GM18520 (cell line): ENCODE data around the gene XG.
"Not testable (repeated sequence)": the region's sequence is repeated elsewhere in the genome, so short reads cannot be mapped to it uniquely, and the experiment has no call there.

ENCODE experiments used
- ATAC-seq: cut with Tn5 transposase; IDR thresholded peaks from one replicate; pipeline ENCODE4 v1.9.1; 2021; ENCODE audit not compliant: unreplicated experiment

The XG gene

DNA sequence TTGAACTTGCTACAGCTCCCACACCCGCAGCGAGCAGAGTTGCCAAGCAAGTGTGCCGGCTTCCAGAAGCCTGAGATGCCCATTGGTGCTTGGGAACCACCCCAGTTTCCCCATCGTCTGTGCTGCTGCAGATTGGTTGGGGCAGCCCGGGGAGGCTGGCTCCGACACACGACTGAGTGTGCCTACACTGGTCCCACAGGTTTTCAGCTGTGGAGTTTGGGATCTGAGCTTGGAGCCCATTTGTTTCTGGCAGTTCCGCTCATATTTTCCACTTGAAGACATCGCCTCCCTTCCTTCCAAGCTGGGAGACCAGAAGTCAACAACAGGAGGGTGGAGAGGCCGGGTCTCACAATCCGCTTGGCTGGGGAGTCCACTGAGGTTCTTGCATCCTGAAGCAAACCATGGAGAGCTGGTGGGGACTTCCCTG is at the start of gene XG:
Gene XG (plus strand): TSS at position 167 of the 427 bp plus-strand sequence. CDS start 235 bp downstream, at position 402.
- not testable (repeated sequence) for ATAC-seq

DNA sequence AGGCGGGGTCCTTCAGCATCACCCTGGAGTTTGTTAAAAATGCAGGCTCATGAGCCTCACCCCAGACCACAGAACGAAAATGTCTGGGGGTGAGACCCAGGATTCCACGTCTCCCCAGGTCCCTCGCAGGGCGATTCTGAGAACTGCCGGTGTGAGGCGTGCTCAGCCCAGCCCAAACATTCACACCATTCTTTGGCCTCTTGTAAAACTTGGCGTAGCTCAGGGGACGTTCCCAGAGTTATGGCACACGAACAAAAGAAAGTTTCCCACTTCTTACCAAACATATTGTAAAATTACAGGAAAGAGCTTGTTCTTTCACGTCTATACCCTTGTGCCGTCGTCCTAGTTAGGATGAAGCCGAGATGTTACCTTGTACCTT is 47.9 kb upstream of the XG start:
- ATAC-seq, result no peak

DNA sequence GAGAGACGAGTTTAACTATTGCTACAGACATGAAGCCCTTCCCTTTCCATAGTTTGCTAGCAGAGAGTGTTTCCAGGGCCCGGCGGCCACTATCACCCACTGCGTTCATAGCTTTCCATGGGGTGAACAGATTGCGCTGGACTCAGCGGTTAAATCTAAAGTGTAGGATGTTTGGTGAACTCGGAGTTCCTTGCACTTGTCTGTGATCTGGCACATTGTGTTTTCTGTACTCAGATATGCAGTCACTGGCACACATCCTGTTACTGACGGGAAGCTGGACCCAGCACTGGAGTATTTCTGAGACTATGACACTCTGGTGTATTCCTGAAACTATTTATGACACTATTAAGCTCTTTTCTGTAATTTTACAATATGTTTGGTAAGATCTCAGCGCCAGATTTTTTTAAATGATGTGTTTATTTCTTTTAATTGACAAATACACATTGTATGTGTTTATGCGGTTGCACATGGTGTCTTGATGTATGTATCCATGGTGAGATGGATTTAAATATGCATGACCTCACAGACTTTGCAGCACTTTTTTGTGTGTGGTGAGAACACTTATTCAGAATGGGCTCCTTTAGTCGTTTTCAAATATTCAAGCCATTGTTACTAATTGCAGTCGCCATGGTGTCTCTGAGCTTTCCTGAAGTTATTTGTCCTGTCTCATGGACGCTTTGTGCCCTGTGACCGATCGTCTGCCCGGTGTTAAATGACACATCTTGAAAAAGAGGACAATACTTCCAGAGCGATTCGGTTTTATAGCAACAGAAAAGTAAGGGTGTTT is 46.6 kb upstream of the XG start:
- no peak for ATAC-seq

DNA sequence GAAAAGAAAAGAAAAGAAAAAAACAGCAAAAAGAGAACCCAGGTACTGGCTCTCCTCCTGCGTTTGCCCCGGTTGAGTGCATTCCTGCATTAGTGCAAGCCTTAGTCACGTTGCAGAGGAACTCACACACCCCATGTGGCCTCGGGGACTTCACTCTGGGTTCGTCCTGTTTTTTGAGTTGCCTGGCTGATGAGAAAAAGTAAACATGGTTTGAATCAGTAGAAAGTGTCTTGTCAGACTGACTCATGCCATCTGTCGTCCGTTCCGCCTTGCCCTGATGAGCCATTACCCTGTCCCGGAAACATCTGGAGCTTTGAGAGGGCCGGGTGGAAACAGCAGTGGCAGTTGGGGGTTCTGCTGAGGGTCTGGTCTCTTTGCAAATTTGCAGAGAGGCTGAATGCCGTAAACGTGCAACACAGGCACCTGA is 44.5 kb upstream of the XG start:
- ATAC-seq, result peak; percentile 84

GRCh38 chrX:2708021-2708420 is 43.8 kb upstream of the XG start:
- ATAC-seq, result no peak

GRCh38 chrX:2708592-2709188 is 43.1 kb upstream of the XG start:
- ATAC-seq, result no peak

GRCh38 chrX:2709556-2709955 is 42.3 kb upstream of the XG start:
- ATAC-seq, result no peak

GRCh38 chrX:2710041-2710840 is 41.6 kb upstream of the XG start:
- ATAC-seq, result no peak

DNA sequence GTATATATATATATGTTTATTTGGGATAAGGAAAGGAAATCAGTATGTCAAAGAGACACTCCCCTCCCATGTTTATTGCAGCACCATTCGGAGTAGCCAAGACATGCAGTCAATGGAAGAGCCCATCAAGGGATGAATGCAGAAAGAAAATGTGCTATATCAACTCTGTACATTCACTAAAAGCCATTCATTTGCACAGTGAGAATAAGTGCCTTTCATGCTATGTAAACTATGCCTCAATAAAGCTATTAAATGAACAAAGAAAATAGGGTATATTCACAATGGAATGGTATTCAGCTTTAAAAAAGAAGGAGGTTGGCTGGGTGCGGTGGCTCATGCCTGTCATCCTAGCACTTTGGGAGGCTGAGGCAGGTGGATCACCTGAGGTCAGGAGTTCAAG is 40.4 kb upstream of the XG start:
- ATAC-seq, result no peak

- ATAC-seq, result no peak
These were observed 39.4 kb upstream of the XG start for GRCh38 chrX:2712428-2712827.

DNA sequence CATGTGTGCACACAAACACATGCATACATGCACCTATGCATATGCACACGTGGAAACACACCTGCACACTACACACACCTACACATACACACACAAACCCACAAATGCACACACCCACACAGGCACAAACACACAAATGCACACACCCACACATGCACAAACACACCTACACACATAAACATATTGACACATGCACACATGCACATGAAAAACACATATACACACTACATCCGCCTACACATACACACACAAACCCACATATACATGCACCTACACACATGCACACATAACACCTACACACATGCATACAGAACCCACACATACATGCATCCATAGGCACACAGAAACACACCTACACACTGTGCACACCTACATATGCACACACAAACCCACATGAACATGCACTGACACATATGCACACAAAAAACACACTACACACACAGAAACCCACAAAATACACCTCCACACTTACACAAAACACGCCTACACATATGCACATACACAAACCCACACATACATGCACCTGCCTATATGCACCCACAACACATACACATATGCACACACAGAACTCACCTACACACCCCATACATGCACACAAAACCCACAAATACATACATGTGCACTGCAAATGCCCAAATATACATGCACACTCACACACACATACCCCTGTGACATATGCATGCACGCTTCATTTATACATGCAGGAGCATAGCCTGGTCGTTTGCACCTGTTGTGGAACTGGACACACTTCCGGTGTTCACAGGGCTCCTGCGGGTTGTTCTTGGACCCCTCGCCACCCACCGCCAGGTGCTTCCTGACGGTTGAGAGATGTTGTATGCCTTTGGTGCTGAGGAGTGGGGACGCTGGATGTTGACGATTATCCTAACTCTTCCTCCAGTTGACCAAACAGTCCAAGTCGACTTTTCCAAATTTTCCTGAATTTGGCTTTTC is 38.7 kb upstream of the XG start:
- no peak for ATAC-seq

GRCh38 chrX:2714551-2714950 is 37.3 kb upstream of the XG start:
- no peak for ATAC-seq

DNA sequence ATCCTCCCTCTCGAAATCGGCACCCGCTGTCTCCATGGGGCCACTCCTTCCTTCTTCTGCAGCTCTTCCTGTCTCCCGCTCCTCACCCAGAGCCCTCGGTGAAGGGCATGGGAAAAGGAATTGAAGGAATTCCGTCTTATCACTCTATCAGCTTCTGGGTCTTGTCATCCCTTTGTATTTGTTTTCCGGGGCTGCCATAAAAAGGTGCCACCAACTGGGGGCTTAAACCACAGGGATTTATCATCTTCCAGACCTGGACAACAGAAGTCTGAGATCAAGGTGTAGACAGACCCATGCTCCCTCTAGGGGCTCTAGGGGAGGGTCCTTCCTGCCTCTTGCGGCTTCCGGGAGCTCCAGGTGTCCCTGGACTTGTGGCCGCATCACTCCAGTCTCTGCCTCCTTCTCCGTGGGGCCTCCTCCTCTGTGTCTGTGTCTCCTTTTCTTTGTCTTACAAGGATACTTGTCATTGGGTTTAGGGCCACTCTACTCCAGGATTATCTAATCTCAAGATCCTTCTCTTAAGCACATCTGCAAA is 36.7 kb upstream of the XG start:
- ATAC-seq, result no peak

DNA sequence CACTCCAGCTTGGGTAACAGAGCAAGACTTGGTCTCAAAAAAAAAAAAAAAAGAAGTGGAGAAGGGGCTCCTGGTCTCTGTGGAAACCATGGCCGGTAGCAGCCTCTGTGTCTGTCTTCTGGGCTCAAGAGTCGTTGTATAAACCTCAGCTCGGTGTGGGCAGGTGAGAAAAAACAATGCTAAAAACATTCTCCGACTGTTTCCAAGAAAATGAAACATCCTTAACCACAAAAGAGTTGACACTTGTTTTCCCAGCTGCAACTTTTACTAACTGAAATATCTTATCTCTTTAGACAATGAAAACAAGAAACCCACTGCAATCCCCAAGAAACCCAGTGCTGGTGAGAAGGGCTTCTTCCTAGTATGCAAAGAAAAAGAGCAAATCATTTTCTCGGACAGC is 34.5 kb upstream of the XG start:
- no peak for ATAC-seq

DNA sequence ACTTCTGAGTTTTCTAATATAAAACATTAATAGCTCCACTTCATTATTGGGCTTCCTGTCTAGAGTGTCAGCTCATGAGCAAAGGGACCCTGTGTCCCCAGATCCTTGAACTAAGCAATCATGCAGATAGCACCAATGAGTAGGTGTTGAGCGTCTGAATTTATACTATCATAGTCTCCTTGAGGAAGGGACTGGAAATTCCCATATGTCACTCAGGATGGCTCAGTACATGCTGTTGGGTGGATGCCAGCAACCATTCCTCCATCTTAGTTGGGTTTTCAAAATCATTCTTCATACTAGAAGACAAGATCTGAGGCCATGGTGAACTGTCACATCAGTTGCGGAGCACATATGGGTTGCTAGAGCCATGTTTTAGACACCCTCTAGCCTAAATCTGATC is 33.0 kb upstream of the XG start:
- no peak for ATAC-seq

GRCh38 chrX:2719774-2720447 is 31.9 kb upstream of the XG start:
- ATAC-seq, result no peak

DNA sequence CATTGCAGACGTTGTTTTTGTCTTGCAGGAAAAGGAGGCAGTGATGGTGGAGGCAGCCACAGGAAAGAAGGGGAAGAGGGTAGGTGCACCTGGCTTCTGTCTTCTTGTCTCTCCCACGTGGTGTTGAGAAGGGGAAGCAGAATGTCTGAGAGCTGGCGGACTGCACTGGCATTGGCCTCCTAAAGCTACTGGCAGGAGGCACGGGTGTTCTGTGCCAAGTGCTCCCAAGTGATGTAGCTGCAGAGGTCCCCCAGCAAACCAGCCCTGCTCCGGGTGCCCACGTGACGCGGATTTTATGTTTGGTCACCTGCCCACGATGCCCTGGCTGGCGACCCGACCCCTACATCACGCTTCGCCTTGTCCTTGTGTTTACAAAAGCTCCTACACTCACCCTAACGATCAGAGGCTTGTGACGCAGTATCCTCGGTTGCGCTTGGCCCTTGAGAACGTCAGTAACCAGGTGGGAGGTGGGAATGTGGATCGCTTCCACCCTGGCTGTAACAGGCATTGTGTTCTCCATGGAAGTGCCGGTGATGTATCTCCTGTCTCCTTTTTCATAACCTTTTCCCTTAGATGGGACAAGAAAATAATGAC is 28.5 kb upstream of the XG start:
- ATAC-seq, result no peak

- not testable (repeated sequence) for ATAC-seq
These were observed 24.6 kb upstream of the XG start for GRCh38 chrX:2727264-2727663.

- ATAC-seq, result no peak
These were observed 19.8 kb upstream of the XG start for GRCh38 chrX:2732076-2732475.

DNA sequence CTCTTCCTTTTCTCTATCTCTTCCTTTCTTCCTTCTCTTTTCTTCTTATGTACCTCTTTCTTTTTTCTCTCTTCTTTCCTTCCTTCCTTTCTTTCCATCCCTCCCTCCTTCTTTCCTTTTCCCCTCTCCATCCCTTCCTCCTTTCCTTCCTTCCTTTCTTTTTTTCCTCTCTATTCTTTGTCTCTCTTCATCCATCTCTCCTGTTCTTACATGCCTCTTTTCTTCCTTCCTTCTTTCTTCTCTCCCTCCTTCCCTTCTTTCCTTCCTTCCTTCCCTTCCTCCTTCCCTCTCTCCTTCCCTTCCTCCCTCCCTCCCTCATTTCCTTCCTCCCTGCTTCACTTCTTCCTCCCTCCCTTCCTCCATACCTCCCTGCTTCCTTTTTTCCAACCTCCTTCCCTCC is 19.2 kb upstream of the XG start:
- ATAC-seq, result no peak
